Lower leg skin (tissue), 4 donors: ENCODE measurements around the gene EMD. TPM values are rescaled to one million over a fixed set of nuclear protein-coding genes. Genes with fewer than 3 reads are reported as not detected.
A peak's percentile ranks its signal among the peaks of the same experiment; 100 is the strongest.

Source experiments
- DNase-seq, 2 donors: peaks; one replicate each; pipeline ENCODE4 v3.0.0-alpha.2; 2019; ENCODE audit warnings: low spot score in 2 of 2
- H3K4me3 ChIP-seq: fragments of 200-600 bp; sonication (generic); 2 replicates; pipeline ENCODE4 v1.5.1; 2017; ENCODE audit warnings: mild to moderate bottlenecking, low read depth; ENCODE audit not compliant: poor library complexity, severe bottlenecking
- CTCF ChIP-seq, 3 donors: fragments of 450-650 bp; IDR thresholded peaks; one replicate each; pipeline ENCODE4 v1.5.1; 2016; ENCODE audit warnings: antibody characterized with exemption in 3 of 3, mild to moderate bottlenecking in 3 of 3, moderate library complexity in 2 of 3
- POLR2A ChIP-seq, 2 donors: fragments of 450-650 bp; IDR thresholded peaks; one replicate each; pipeline ENCODE4 v1.6.1; 2016 to 2017; ENCODE audit warnings: antibody characterized with exemption in 2 of 2, mild to moderate bottlenecking in 1 of 2, moderate library complexity in 1 of 2
- WGBS, 2 donors: methylation state at CpG; one replicate each; pipeline ENCODE4 v1.1.5; 2018; 5-methylcytosine and 5-hydroxymethylcytosine counted together
- intact Hi-C: fragments of 100-400 bp; cut with DNase I; formaldehyde crosslinking; loops from one replicate; pipeline ENCODE4 v1.15.0; 2023; ENCODE audit warnings: low total_unique reads
- total RNA-seq, 4 donors: library from RNA; depleted of rRNA; stranded (reverse); fragments of >200 nt; gene quantifications; one replicate each; pipeline ENCODE4 v1.1.0, GENCODE V29; 2016

EMD gene
- total RNA-seq, 4 donors from 2014 or later, result 43.4 to 67.0 (median 52.1) TPM

- no peak overlapping the region for H3K4me3 ChIP-seq
- no peak for DNase-seq
- intact Hi-C loops, result no loop called here
- 64 to 65% methylated on average over 10 of the region's 10 CpGs for WGBS, 2 donors
- TF ChIP-seq CTCF (IDR thresholded peaks at IDR 0.05), result no peak
- TF ChIP-seq POLR2A (IDR thresholded peaks at IDR 0.05), result no peak
Observed at GRCh38 chrX:154408659-154409221, 29.6 kb downstream of the EMD start.

GRCh38 chrX:154409222-154409871 lies 30.3 kb downstream of the EMD start, which contains the start of gene DNASE1L1:
TSS of gene DNASE1L1 (minus strand) at chrX:154409254. CDS start at chrX:154405568, 3,686 bp downstream.
- WGBS, 2 donors, result 48 to 49% methylated on average over 4 to 21 of the region's 26 CpGs
- intact Hi-C loops, result no loop called here
- peak; percentile 63 to 96 for DNase-seq
- TF ChIP-seq POLR2A (IDR thresholded peaks at IDR 0.05) (no peak), CTCF (IDR thresholded peaks at IDR 0.05) (no peak)
- no peak within 1 kb of the TSS for H3K4me3 ChIP-seq

DNA sequence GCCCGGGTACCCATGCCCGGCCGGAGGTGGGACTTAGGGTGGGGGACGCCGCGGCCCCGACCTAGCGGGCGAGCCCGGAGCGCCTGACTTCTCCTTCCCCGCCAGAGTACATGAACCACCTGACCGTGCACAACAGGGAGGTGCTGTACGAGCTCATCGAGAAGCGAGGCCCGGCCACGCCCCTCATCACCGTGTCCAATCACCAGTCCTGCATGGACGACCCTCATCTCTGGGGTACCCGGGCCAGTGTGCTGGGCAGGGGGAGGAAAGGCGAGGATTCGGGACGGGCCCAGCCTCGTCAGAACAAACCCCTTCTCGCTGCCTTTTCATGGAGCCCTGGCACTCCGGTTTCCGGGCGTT lies 32.9 kb downstream of the EMD start:
- intact Hi-C loops, result no loop called here
- TF ChIP-seq CTCF (IDR thresholded peaks at IDR 0.05), result no peak
- TF ChIP-seq POLR2A (IDR thresholded peaks at IDR 0.05), result no peak
- DNase-seq, result peak; percentile 60 to 92
- 60% methylated on average over 26 of the region's 29 CpGs; no CpG with 5 or more reads in 1 of the 2 donors for WGBS, 2 donors
- H3K4me3 ChIP-seq, result peak overlapping the region; percentile 60

DNA sequence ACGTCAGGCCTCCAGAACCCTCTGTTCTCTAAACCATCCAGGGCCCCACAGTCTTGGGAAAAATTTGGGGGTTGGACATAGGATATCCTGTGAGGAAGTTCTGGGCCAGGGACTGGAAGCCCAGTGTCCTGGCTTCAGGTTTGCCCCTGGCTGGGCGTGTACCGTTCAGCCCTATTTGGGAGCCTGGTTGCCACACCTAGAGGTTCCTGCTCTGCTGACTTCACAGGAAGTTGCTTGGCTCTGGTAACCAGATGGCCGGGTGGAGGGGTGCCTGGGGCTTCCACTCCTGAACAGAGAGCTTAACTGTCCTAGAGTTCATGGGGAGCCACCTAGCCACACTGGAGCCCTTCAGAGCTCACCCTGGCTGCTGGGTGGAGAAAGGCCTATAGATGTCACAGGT lies 33.4 kb downstream of the EMD start:
- DNase-seq, result no peak
- 0 to 52% methylated on average over 3 to 4 of the region's 4 CpGs for WGBS, 2 donors
- H3K4me3 ChIP-seq, result no peak overlapping the region
- TF ChIP-seq CTCF (IDR thresholded peaks at IDR 0.05), result no peak
- TF ChIP-seq POLR2A (IDR thresholded peaks at IDR 0.05), result no peak
- intact Hi-C loops, result no loop called here

DNA sequence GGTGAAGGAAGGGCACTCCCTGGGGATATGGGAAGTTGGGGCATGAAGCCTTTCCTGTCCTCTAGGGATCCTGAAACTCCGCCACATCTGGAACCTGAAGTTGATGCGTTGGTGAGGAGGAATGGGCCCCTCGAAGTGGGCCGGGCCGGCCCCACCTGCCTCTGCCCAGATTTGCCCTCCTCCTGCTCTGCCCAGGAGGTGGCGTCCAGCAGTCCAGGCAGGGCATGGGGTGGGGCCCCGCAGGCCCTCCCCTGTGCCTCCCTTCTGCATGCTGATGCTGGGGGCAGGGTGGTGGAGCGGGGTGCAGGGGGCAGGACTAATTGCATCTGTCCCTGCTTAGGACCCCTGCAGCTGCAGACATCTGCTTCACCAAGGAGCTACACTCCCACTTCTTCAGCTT lies 34.0 kb downstream of the EMD start:
- no peak for DNase-seq
- WGBS, 2 donors, result 80 to 84% methylated on average over 1 to 5 of the region's 8 CpGs
- no peak overlapping the region for H3K4me3 ChIP-seq
- TF ChIP-seq POLR2A (IDR thresholded peaks at IDR 0.05) (no peak), CTCF (IDR thresholded peaks at IDR 0.05) (no peak)
- intact Hi-C loops, result no loop called here
